ENCODE measurements around the gene USP5. TPM values are rescaled to one million over a fixed set of nuclear protein-coding genes. Genes with fewer than 3 reads are reported as not detected.
"Not testable (repeated sequence)": the region's sequence is repeated elsewhere in the genome, so short reads cannot be mapped to it uniquely, and the experiment has no call there.

Gene USP5
- total RNA-seq, 1 donor, result 84.0 TPM

- TF ChIP-seq CTCF (IDR thresholded peaks at IDR 0.05; ENCODE audit: insufficient read depth, low read length), result no peak
- DNase-seq (ENCODE audit: low read depth), result no peak
- no peak overlapping the region for H3K4me3 ChIP-seq (ENCODE audit: low read depth, low read length)
Measured at GRCh38 chr12:6887460-6887859, 35.5 kb downstream of the USP5 start.

DNA sequence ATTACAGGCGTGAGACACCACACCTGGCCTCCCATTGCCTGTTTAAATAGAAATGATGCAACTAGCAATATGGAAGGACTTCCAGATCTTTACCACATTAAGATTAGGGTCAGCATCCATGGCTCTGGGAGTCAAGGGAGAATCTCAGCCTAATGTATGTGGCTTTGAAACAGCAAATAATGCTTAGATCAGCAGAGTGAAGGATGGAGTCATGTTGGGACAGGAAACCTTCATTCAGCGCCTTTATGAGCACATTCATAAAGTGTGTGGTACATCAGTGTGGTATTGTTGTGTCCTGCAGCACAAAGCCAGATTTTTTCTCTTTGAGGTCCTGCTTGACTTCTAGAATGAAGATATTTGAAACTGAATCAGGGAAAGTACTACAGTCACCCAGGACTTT lies 36.4 kb downstream of the USP5 start:
- no peak overlapping the region for H3K4me3 ChIP-seq (ENCODE audit: low read depth, low read length)
- no peak for TF ChIP-seq CTCF (IDR thresholded peaks at IDR 0.05; ENCODE audit: insufficient read depth, low read length)

GRCh38 chr12:6888794-6889193 lies 36.8 kb downstream of the USP5 start:
- H3K4me3 ChIP-seq (ENCODE audit: low read depth, low read length); DNase-seq (ENCODE audit: low read depth): not testable (repeated sequence)

More for the DNA sequence above, 36.4 kb downstream of the USP5 start:
- DNase-seq (ENCODE audit: low read depth), result no peak

DNA sequence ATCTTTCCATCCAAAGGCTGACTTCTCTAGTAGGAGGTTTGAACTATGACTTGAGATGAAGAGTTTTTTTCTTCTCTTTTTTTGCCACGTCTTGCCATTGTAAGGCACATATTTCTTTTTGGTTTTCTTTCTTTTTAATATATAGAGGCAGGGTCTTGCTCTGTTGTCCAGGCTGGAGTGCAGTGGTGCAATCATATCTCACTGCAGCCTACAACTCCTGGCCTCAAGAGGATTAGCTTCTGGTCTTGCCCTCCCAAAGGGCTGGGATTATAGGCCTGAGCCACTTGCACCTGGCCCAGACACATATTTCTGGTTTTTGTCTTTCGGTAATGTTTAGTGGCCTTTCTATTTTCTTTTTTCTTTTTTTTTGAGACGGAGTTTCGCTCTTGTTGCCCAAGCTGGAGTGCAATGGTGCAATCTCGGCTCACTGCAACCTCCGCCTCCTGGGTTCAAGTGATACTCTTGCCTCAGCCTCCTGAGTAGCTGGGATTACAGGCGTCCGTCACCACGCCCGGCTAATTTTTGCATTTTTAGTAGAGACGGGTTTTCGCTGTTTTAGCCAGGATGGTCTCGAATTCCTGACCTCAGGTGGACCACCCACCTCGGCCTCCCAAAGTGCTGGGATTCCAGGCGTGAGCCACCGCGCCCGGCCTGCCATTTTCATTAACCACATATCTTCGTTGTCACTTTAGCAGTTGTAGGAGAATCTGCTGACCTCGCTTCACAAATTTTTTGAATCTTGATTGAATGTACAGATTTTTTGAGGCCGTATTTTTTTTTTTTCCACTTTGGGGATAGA lies 38.0 kb downstream of the USP5 start:
- DNase-seq (ENCODE audit: low read depth); H3K4me3 ChIP-seq (ENCODE audit: low read depth, low read length): not testable (repeated sequence)

GRCh38 chr12:6890789-6891645 lies 39.1 kb downstream of the USP5 start:
- peak; percentile 68 for TF ChIP-seq CTCF (IDR thresholded peaks at IDR 0.05; ENCODE audit: insufficient read depth, low read length)
- H3K4me3 ChIP-seq (ENCODE audit: low read depth, low read length), result peak overlapping the region; percentile 58
- peak; percentile 95 for DNase-seq (ENCODE audit: low read depth)

GRCh38 chr12:6891646-6892001 lies 39.7 kb downstream of the USP5 start:
- DNase-seq (ENCODE audit: low read depth), result no peak
- peak overlapping the region; percentile 58 for H3K4me3 ChIP-seq (ENCODE audit: low read depth, low read length)
- no peak for TF ChIP-seq CTCF (IDR thresholded peaks at IDR 0.05; ENCODE audit: insufficient read depth, low read length)

DNA sequence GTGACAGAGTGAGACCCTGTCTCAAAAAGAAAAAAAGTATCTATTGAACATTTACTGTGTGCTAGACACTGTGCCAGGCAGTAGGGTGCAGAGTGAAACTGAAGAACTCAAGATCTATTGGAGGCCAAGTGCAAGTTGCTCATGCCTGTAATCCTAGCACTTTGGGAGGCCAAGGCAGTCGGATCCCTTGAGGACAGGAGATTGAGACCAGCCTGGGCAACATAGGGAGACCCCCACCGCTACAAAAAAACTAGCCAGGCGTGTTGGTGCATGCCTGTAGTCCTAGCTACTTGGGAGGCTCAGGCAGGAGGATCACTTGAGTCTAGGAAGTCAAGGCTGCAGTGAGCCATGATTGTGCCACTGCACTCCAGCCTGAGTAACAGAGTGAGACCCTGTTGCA lies 40.7 kb downstream of the USP5 start:
- DNase-seq (ENCODE audit: low read depth); H3K4me3 ChIP-seq (ENCODE audit: low read depth, low read length): not testable (repeated sequence)

DNA sequence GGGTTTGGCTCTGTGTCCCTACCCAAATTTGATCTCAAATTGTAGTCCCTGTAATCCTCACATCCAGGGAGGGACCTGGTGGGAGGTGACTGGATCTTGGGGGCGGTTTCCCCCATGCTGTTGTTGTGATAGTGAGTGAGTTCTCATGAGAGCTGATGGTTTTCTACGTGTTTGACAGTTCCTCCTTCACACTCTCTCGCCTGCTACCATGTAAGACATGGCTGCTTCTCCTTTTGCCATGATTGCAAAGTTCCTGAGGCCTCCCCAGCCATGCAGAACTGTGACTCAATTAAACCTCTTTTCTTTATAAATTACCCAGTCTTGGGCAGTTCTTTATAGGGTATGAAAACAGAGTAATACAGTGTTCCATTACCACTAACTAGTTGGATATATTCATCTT lies 42.4 kb downstream of the USP5 start:
- TF ChIP-seq CTCF (IDR thresholded peaks at IDR 0.05; ENCODE audit: insufficient read depth, low read length), result no peak
- no peak for DNase-seq (ENCODE audit: low read depth)
- no peak overlapping the region for H3K4me3 ChIP-seq (ENCODE audit: low read depth, low read length)

Data from fibroblast of the aortic adventitia (primary cell).